C1 segment of cervical spinal cord (tissue), 14 donors: Measurements from ENCODE around the gene DMD.

Source experiments
- DNase-seq, 14 donors: peaks; one replicate each; lab custom pipeline; 2025; lab: John Stamatoyannopoulos, UW

The DMD gene

DNA sequence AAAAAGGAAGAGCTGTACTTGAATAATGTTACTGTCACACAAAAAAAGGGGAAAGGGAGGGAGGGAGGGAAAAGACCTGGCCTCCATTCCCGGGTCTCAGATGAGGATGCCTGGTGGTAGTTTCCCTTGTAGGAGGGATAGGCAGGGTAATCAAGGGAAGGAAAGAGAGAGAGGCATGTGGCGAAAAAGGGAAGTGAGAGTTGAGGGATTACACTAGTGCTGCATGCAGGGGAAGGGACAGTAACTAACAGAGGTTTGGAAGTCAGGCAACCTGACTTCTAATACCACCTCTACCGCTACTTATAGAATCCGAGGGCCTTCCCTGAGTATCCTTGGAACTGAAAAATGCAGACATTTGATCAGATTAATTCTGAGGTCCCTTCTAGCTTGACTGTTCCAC is 1317.8 kb downstream of the DMD start:
- no peak for DNase-seq

DNA sequence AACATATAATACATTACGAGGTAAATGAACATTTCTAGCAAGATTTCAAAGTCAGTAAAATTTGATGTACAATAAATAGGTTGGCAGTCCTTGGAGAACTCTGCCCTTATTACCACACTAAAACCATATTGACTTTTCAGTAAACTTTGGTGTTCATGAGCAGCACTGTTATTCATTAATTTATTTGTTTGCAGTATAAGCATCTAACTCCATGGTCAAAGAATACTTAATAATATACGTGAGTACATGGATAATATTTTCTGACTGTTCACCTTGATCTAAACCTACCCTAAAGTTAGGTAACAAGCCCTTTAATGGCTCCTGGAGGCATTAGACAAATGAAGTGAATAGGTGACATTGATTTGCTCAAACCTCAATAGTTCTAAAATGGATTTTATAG is 1322.3 kb downstream of the DMD start:
- no peak for DNase-seq

DNA sequence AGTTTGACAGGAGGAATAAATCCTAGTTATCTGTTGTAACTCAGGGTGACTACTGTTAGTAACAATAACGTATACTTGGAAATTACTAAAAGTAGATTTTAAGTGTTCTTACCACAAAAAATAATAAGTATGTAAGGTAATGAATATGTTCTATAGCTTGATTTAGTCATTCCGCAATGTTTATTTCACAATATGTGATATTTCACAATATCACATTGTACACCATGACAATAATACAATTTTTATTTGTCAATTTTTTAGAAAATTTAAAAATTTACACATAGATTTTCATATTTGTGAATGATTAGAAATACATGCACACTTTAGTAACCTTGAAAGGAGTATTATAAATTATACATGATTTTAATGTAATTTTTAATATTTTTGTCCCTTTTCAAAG is 1326.8 kb downstream of the DMD start:
- no peak for DNase-seq

DNA sequence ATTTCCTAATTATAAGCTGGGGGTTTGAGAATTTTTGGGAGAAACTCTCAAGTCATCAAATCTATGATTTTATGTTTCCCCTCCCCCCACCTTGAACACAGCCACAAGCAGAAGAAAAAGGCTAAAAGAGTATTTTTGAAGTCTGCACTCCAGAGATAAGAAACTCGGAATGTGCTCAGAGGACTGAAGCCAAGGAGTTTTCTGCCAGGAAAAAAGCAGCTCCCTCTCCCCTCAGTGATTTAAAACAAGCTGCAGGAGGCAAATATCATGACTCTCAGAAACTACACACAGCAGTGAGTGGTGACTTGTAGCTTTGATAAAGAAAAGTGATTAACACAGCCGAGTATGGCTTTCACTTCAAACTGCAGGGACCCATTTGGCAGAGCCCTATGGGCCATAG is 1339.3 kb downstream of the DMD start:
- DNase-seq: no peak

DNA sequence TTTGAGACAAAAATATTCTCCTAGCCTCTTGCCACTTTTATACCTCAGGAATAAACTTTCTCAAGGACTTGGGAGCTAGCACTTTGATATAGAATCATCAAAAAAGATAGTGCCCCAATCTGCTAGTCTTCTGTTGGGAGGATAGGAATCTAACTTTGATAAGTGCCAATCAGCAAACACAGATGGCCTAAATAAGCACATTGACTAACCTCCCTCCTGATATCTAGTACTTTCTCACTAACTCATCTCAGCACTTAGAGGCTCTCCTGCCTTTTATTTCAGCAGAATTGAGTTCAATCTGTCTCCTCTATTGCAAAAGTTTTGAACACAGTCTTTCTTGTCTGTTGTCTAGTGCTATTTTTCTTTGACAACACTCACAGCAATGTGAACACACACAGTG is 1341.1 kb downstream of the DMD start:
- DNase-seq: no peak

DNA sequence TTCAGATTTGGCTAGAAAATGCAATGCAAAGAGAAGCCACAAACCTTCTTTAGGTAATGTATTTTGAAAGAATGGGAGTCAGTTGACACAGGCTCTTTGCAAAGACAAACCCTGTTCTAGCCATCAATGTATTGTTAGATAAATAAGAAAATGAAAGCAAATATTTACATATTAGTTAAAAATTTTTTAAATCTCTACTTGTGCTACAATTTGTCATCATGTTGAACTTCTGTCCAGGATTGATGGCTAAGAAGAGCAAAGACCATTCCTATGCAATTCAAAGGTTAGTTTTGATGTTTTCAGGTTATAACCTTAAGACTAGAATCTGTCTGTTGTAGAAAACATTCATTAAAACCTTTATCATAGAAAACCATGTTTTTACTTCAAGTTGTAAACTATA is 1350.7 kb downstream of the DMD start:
- no peak for DNase-seq

DNA sequence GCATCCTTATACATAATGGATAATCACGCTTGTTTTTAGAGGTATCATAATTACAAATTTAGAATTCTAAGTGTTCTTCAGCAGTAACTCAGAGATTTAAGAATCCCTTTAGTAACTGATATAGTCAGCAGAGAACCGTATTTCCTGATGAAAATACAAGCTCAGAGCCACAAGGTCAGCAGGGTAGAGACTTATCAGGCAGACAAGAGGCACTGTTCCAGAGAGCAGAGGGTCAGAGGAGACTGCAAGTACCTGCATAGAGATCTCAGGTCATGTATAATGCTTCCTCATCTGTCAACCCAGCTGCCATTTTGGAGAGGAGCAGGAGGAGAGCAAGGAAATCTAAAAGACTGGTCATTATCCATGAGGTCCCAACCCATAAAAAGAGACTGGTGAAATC is 1352.4 kb downstream of the DMD start:
- no peak for DNase-seq

DNA sequence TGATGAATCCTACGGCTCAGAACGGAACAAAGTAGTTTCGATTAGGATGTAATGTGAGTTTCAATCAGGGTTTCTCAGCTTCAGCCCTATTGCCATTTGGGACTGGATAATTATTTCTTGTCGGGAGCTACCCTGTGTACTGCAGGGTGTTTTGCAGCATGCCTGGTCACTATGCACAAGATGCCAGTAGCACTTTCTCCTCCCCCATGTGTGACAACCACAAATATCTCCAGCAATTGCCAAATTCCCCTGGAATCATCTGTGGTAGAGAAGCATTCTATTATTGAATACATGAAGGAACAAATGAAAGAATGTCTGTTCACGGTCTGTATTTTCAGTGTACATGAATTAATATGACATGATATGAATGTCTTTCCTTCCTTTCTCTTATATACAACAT is 1356.6 kb downstream of the DMD start:
- no peak for DNase-seq

DNA sequence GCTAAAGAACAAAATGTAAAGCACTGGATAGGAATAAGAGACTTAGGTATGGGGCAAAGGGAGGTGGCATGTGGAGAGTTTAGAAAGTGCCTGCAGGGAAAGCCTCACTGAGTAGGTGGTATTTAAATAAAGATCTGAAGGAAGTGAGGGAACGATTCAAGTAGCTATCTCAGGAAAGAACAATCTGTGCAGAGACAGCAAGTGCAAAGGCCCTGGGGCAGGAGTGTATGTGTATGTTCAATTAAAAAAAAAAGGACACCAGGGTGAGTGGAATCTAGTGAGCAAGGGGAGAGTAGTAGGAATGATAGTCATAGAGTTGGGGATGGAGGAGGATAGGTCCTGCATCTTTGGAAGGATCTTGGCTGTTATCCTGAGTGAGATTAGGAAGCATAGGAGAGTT is 1359.6 kb downstream of the DMD start:
- DNase-seq: no peak

DNA sequence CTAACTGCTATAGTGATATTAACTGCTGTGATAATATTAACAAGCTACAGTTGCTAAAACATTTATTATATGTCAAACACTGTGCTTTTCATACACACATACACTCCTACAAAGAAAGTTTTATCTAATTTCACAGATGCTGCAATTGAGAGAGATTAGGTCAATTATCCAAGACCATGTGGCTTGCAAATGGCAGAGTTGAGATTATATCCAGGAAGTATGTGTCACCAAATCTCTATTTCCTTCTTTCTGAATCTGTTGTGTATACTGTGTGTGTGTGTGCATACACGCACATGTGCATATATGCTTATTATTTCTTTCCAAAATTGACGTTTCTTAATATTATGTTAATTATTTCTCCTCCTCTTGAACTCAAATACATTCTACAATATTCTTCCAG is 1363.6 kb downstream of the DMD start:
- no peak for DNase-seq

DNA sequence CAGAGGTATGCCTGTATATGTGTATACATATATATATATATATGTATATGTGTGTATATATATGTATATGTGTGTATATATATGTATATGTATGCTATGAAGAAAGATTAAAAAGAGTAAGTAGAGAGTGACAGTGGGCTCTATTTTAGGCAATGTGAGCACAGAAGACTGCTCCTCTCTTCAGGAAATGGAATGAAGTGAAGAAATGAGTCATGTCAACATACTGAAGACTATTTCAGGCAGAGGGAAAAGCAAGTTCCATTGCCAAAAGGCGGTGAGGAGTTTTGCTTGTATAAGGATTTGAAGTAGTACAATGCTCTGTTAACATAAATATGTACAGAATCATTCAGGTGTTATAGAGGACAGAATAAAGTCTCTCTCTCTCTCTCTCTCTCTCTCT is 1366.3 kb downstream of the DMD start:
- DNase-seq: no peak

DNA sequence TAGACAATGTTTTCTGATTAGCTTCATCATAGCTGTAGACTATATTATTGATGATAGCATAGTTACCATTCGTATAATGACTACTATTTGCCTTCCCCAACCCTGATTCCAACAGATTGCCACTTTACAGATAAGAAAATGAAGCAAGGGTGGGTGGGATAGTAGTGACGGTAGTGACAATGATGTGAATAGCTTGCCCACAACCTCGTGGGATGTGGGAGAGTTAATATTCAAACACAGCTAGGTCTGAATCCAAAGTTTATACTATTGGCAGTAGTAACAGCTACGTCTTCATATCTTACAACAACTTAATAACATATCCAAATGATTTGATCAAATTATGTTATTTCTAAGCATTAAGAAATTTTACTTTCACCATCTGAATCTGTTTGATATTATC is 1372.7 kb downstream of the DMD start:
- DNase-seq: no peak

DNA sequence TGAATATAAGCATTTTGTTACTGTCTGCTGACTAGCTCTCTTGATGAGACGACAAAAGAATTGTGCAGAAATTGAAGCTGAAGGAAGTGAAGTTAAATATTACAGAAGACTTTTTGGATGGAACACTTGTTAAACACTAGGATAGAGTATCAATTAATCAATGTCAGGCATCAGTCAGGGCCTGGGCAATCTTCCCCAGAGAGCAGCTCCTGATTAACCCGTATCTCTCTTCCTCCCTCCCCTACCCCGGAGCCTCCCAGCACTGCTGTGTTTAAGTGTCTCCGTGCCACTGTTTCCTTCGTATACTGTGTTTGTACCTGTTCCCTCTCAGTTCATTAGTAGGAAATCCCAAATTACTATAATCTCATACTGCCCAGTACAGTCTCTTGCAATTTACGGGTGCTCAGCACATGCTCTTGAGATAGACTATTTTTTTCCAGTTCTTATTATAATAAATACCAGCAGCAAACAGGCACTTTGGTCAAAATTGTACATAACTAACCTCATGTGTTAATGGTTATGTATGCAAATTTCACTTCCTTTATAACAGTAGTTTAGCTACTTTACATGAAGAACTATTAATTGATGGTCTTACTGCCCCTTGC is 1373.8 kb downstream of the DMD start:
- peak in 1 of 14 donors; percentile 36 for DNase-seq

DNA sequence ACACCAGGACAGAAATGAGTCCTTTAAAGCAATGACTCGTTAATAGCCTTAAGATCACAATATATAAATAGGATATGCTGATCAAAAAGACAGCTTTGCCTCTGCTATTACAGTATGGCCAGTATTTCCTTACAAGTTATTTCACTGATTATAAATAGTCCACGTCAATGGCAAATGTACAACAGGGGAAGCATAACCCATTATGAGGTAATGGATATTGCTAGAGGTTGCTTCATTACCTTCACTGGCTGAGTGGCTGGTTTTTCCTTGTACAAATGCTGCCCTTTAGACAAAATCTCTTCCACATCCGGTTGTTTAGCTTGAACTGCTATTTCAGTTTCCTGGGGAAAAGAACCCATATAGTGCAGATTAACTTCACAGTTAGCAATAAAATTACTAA is 1374.9 kb downstream of the DMD start:
- no peak for DNase-seq

DNA sequence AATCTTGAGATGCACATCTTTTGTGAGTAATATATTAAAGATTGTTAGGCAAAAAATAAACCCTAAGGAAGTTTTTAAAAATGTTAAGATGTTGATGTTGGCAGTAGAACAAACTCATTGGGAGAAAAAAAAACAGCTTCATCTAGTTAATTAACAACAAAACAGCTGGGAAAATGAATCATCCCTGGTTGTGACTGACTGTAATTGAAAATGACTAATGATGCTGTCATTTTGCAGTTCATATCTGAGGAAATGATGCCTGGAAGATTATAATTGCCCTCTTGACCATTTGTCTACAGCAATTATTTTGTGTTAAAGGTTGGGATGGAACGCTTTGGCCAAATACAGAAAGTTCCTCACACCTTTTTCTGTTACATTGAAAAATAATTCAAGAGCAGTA is 1379.1 kb downstream of the DMD start:
- DNase-seq: no peak

DNA sequence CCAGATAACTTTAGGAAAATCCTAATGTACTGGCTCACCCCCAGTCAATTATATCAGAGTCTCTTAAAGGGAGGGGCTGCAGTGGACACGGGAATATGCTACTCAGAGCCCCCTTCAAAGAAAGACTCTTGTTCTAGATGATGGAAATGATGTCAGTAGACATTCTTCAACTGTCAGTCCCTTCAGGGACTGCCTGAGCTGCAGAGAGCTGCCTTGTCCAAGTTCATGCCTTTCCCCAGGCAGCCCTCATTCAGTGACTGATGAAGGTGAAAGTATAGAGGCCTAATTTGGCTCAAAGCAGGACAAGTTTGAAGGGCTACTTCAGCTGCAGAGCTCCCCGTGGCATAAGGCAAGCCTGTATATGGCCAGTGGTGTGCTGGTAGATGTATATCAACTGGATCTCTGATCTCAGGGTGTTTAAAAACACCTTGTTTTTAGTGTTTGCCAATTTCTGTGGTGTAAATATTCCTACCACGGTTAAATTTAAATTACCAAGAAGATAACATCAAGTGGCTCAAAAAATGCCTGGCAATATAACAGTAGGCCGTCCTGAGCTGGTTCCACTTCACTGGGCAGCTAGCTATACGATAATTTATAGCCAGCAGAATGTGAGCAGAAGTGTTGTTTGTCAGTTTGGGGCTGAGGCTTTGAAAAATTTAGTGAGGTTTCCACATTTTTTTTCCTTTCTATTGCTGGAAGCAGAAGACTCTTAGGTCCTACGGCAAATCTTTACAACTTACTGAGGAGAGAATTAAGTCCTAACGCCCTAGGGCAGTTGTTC is 1390.7 kb downstream of the DMD start:
- no peak for DNase-seq

DNA sequence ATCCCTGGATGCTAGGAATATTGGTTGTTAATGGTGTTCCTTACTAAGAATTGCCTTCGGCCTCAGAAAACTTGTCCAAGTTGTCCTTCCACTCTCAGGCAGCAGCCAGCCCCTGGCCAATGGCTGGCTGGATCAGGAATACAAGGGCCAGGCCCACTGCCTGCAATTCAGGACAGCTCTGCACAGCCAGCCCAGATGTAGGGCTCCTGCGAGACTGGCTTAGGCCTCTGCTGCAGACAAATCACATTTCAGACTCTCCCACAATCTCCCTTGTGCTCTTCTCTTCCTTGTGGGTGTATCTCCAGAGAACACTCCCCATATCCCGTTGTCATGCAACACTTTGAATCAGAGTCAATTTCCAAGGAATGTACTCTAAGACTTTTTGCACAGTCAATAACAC is 1391.9 kb downstream of the DMD start:
- no peak for DNase-seq

DNA sequence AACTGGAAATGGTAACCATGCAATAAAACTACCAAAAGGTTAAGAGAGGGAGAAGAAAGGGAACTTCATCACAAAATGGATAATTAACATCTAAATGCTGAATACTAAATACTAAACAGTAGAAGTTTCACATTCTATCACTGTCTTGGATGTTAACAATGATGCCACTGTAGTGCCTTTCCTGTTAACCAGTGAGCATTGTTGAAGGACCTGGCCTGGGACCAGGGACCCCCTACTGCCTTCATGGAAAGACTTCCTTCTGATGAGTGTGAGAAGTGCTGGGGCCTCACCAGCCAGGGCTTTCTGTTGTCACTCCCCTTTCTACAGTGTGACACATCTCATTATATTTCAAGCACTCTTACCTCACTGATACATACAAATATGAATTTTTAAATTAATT is 1400.2 kb downstream of the DMD start:
- DNase-seq: no peak

DNA sequence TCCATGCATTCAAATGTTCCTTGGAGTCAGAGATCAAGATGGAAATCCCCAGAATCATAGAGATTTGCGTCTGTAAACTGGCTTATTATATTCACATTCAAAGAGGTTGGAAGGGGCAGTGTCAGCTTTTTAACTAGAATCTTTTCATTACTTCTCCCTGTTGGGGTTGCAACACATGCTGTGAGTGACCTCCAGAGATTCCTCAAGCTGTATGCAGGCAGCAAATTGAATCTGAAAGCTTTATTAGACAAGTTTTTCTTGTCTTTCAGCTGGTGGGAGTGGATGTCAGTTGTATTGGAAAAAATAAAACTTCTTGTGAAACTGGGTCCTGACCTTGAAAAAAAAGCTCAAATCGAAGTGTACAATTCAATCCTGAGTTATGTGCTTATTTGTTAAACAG is 1403.0 kb downstream of the DMD start:
- no peak for DNase-seq

DNA sequence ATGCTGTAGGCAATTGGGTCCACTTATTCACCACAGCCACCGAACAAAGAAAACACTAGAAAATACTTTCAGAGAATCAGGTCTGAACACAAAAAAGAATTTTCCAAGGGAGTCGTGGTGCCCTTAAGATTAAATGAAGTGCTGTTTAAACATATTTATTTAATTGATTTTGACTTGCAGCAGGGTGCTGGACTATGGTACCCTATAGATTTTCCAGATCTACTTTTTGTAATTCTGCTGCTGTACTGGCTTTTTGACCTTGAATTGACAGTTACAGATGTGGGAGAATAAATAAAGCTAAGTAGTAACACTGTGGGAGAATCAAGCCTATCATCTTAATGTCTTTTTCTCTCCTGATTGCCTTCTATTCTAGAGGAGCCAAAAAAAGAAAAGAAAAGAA is 1404.2 kb downstream of the DMD start:
- no peak for DNase-seq

DNA sequence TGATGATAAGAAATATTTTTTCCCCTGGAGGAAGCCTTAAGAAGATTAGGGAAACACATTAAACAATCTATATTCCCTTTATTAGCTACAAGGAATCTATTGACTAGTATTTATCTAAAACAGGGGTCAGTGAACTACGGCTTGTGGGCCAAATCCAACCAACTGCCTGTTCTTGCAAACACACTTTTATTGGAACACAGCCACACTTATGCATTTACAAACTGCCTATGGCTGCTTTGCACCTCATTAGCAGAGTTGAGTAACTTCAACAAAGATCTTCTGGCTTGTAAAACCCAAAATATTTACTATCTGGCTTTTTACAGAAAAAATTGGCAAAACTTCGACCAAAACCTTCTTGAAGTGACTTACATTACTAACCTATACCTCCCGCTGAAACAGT is 1405.6 kb downstream of the DMD start:
- no peak for DNase-seq

DNA sequence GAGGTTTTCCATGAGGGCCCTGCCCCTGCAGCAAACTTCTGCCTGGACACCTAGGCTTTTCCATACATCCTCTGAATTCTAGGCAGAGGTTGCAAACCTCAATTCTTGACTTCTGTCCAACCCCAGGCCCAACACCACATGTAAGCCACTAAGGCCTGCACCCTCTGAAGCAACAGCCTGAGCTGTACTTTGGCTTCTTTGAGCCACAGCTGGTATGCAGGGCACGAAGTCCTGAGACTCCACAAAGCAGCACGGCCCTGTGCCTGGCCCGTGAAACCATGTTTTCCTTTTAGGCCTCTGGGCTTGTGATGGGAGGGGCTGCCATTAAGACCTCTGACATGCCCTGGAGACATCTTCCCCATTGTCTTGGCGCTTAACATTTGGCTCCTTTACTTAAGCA is 1411.1 kb downstream of the DMD start:
- DNase-seq: no peak

DNA sequence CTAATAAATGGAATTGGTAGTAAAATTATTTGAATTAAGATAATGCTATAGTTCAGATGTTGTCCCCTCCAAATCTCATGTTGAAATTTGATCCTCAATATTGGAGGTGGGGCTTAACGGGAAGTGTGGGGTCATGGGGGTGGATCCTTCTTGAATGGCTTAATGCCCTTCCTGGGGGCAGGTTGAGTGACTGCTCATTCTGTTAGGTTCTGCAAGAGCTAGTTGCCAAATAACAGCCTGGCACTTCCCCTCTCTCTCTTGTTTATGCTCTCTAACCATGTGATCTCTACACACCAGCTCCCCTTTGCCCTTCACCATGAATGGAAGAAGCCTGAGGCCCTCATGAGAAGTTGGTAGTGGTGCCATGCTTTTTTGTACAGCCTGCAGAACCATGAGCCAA is 1414.7 kb downstream of the DMD start:
- no peak for DNase-seq

DNA sequence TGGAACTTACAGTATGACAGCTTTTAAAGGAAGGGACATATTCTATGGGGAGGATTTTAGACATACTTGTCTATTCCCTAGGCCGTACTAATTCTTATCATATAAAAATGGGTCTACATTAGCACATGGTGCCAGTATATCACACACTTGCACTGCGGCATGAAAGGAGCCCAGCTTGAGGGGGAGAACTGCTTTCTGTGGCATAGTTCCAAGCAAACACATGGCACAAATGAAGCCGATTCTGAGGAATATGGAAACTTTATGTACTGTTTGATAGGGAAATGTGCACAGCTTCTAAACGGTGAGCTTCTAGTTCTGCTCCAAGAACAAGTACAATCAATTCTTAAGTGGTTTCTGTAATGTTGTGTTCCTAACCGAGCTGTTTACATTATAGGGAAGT is 1463.9 kb downstream of the DMD start:
- DNase-seq: no peak
